Inflammatory macrophage (primary cell): ENCODE measurements around the gene PLCXD1.
A peak's percentile ranks its signal among the peaks of the same experiment; 100 is the strongest.
"Not testable (repeated sequence)": the region's sequence is repeated elsewhere in the genome, so short reads cannot be mapped to it uniquely, and the experiment has no call there.

Experiments
- DNase-seq, 2 donors: peaks; one replicate each; pipeline ENCODE4 v3.0.0-alpha.2; 2020 to 2022

Gene PLCXD1

GRCh38 chrX:264006-264405 is 17.2 kb upstream of the PLCXD1 start:
- DNase-seq = not testable (repeated sequence)

- DNase-seq = peak; percentile 6 to 22
Measured at GRCh38 chrX:264634-265455, 16.3 kb upstream of the PLCXD1 start.

- no peak for DNase-seq
Measured at GRCh38 chrX:265502-265901, 15.7 kb upstream of the PLCXD1 start.

- DNase-seq = no peak
Measured at GRCh38 chrX:267771-268261, 13.4 kb upstream of the PLCXD1 start.

GRCh38 chrX:270848-271367 is 10.3 kb upstream of the PLCXD1 start:
- no peak for DNase-seq

GRCh38 chrX:274904-275475 is 6.2 kb upstream of the PLCXD1 start:
- DNase-seq = peak; percentile 92

- peak in 1 of 2 donors; percentile 12 for DNase-seq
Measured at GRCh38 chrX:275476-275966, 5.7 kb upstream of the PLCXD1 start.

GRCh38 chrX:275967-276580 is 5.1 kb upstream of the PLCXD1 start:
- peak; percentile 68 to 87 for DNase-seq

- peak; percentile 12 to 51 for DNase-seq
Measured at GRCh38 chrX:276581-277201, 4.5 kb upstream of the PLCXD1 start.

- not testable (repeated sequence) for DNase-seq
Measured at GRCh38 chrX:279757-280604, 1.2 kb upstream of the PLCXD1 start.

GRCh38 chrX:280722-281121 is 459 bp upstream of the PLCXD1 start:
- not testable (repeated sequence) for DNase-seq

- DNase-seq = not testable (repeated sequence)
Measured at GRCh38 chrX:282000-282681, 960 bp downstream of the PLCXD1 start.

GRCh38 chrX:283115-283845 is 2.1 kb downstream of the PLCXD1 start:
- peak; percentile 85 to 88 for DNase-seq

GRCh38 chrX:285076-285677 is 4.0 kb downstream of the PLCXD1 start:
- DNase-seq = no peak

GRCh38 chrX:287670-288069 is 6.5 kb downstream of the PLCXD1 start:
- DNase-seq = no peak

- no peak for DNase-seq
Measured at GRCh38 chrX:288561-288991, 7.4 kb downstream of the PLCXD1 start.

GRCh38 chrX:290476-291166 is 9.4 kb downstream of the PLCXD1 start:
- DNase-seq = no peak

- DNase-seq = no peak
Measured at GRCh38 chrX:291411-291901, 10.3 kb downstream of the PLCXD1 start.
